ENCODE data around the gene KCNN4. TPM values are rescaled to one million over a fixed set of nuclear protein-coding genes. Genes with fewer than 3 reads are reported as not detected.
"Not testable (repeated sequence)": the region's sequence is repeated elsewhere in the genome, so short reads cannot be mapped to it uniquely, and the experiment has no call there.

KCNN4 gene
- total RNA-seq: 0.16 TPM

DNA sequence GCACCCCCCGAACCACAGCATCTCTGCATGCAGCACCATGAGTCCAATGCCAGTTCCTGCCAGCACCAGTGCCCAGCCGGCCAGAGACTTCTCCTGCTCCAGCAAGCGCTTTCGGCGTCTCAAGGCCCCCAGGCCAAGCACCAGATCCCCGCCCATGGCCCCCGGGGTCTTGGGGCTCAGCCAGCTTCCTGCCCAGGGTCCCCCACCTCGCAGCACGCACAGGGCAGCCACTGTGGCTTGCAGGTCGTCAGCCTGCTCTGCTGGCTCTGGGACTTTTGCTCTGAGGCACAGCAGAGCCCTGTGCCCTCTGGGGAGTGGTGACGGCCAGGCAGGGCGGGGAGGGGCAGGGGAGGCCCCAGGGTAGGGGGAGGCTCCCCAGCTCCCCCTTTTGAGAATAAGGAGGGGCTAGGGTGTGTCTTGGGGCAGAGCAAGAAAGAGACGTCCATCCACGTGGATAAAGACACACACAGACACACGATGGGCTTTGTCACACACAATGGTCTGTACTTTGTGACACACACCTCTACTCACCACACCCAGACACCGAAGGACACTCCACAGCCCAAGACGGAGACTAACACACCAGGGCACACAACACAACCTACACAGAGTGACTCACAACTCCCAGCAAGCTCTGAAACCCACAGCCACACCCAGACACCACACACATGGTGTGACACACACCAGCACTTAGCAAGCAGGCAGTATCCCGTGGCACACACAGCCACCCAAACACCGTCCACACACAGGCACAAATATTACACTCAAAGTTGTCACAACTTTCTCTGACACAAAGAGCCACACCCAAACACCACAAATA lies at the start of gene KCNN4:
TSS of gene KCNN4 (minus strand) at position 268 of the 820 bp plus-strand sequence. CDS start at position 156, 112 bp downstream.
- no peak for DNase-seq

DNA sequence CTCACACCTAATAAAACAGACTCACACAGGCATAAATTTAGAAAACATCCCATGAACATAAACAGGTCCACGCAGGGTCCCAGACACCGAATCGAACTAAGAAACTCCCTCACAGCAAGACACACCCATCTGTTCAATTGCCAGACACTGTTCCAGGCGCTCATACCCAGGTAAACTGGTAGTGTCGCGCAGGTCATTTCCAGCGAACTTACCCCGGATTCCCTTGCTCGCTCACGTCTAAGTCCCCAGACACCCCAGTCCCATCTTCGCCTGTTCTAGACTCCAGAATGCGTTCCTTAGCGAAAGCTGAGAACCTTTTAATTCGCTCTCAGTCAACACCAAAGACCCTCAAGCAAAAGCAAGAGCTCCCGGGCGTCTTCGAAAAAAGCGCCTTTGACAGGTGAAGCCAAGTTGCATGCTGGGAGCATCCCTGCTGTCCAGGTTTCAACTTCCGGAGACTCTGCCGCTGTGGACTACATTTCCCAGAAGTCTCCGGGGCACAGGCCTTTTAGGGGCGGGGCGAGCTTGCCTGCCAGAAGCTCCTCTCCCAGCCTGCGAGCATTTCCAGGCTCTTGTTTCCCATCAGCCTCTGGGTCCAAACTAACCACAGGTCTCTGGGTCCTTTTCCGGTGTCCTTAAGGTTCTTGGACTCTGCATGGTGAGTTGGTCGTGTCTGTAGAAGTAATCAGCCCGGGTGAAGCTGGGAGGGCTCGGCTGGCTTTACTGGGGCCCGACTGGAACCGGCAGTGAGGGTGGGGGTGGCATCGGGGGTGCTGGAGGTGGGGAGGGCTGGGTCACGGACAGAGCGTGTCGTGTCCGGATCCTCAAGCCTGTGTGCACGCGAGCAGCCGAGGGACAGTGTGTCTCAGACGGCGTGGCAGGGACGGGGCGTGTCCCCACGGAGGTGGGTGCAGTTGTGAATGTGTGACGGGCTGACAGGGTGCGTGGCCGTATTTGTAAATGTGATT lies 46.3 kb upstream of the KCNN4 start, which contains the start of gene ZNF283:
TSS of gene ZNF283 (plus strand) at position 535 of the 968 bp plus-strand sequence. CDS start 6,184 bp downstream, outside the sequence.
- peak; percentile 92 for DNase-seq

GRCh38 chr19:43824572-43824971 lies 43.8 kb upstream of the KCNN4 start:
- not testable (repeated sequence) for DNase-seq

- DNase-seq: not testable (repeated sequence)
These were observed 43.1 kb upstream of the KCNN4 start for GRCh38 chr19:43823856-43824255.

DNA sequence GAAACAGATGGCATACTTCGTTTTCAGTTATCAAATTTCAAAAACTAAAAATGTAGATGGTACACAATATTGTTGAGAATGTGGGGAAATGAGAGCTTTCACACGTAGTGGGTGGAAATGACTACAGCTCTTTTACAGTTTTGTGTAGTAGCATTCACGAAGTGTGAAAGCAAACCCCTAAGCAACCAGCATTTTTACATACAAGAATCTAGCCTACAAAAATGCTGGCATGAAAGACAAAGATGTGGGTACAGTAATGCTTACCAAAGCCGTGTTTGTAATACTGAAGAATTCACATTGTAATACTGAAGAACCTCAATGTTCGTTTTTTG lies 40.1 kb upstream of the KCNN4 start:
- no peak for DNase-seq

GRCh38 chr19:43820098-43820883 lies 39.5 kb upstream of the KCNN4 start:
- peak; percentile 43 for DNase-seq

- DNase-seq: no peak
These were observed 37.7 kb upstream of the KCNN4 start for GRCh38 chr19:43818500-43818899.

DNA sequence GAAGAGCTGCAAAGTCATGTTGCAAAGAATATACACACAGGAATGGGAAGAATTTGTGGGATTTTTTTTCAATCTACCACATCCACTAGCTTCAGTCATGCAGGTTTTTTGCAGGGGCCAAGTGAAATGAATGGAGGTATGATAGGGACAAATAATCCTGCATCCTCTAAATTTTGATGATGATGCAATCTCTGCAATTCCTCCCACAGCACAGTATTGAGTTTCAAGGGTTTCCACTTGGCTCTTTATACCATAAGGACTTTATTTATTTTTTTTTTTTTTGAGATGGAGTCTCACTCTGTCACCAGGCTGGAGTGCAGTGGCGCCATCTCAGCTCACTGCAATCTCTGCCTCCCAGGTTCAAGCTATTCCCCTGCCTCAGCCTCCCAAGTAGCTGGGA lies 36.7 kb upstream of the KCNN4 start:
- DNase-seq: not testable (repeated sequence)

DNA sequence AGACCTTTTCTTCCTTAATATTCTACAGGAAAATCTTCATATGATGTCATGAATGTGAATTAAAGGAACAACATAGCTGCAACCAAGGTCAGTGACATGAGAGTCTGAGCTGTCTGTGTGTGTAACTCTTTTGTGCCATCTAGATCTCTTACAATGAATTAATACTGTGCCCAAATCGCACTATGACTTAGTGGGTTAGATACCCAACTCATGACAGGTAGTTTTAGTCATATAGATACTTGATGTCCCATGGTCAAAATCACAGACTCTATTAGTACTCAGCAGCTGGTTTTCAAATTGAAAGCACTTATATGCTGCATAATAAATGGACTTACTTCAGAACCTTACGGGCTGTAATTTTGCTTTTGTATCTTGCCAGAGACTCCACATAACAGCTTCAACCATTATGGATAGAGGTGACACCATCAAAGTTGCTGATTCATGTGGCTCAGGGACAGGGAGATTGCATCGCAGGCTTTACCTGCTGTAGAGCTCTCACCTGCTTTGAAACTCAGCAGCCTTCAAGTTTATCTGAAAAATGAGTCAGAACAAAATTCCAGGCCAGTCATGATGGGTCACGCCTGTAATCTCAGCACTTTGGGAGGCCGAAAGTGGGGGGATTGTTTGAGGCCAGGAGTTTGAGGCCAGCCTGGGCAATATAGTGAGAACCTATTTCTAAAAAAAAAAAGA lies 34.0 kb upstream of the KCNN4 start:
- no peak for DNase-seq

DNA sequence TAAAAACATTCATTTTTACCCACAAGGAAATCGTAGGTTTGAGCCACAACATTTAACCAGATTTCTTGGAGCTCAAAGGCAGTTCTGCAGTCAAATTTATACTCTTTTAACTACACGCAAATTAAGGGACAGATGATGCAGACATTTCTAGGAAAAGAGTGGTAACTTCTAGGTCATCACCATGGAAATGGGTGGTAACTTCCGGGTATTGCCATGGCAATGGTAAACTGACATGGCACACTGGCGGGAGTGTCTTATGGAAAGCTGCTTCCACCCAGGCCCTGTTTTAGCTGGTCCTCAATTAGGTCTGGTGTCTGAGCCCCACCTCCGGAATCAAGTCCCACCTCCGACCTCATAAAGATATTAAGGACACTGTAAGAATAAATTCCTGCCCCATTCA lies 31.9 kb upstream of the KCNN4 start:
- DNase-seq: no peak

- DNase-seq: no peak
These were observed 31.5 kb upstream of the KCNN4 start for GRCh38 chr19:43812259-43812658.

DNA sequence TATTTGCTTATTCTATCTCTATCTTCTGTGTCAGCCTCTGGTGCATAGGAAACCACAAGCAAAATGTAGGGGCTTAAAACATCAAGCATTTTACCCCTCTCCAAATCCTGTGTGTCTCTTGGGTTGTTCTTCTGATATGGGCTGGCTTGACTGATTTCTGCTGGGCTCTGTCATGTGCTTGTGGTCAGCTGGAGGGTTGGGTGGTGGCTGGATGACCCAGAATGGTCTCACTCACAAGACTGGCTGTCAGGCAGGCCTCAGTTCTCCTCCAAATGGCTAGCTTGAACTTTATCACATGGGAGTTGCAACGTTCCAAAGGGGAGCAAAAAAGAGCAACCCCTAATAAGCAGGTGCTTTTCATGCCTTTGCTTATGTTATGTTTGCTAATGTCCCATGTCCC lies 31.1 kb upstream of the KCNN4 start:
- DNase-seq: no peak

- no peak for DNase-seq
These were observed 29.3 kb upstream of the KCNN4 start for GRCh38 chr19:43809762-43810696.

DNA sequence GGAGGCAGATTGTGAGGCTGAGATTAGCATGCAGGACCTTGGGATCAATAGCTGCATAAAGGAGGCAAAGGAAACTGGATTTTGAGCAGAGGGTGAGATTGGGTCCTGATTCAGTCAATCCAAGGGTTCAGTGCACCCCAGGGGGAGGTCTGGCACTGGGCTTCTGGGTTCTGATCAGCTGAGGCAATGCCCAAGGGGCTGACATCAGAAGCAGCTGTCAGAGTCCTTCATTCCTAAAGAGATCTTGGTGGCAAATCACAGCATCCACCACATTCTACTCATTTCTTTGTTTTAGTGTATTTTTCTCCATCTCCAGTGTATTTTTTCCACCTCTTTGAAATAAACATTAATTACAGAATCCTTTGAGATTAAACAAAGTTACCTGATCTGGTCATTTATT lies 26.9 kb upstream of the KCNN4 start:
- no peak for DNase-seq

DNA sequence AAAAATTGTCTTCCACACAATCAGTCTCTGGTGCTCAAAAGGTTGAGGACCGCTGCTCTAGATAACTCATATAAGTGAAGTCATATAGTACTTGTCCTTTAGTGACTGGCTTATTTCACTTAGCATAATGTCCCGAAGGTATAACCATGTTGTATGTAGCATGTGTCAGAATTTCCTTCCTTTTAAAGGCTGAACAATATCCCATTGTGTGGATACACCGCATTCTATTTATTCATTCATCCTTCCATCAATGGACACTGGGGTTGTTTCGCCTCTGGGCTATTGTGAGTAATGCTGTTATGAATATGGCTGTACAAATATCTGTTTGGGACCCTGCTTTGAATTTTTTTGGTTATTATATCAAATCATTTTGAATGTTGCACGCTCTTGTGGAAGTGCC lies 26.1 kb upstream of the KCNN4 start:
- no peak for DNase-seq

- DNase-seq: not testable (repeated sequence)
These were observed 25.6 kb upstream of the KCNN4 start for GRCh38 chr19:43806401-43806800.

DNA sequence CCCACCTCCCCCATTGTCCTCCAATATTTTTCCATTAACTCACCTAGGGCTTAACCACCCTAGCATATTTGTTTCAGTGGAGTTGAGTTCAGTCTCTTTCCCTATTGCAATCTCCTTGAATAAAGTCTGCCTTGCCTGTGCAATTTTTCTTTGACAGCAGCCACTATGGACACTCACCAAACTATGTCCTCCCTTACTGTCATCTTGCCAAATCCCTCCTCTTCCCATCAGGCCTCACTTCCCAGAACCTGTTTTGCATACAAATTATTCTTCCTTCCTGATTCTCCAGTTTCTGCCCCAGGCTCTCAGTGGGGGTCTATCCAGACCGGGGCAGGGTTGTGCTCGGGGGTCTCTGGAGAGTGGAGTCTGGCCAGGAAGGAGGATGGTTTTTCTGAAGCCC lies 23.7 kb upstream of the KCNN4 start:
- no peak for DNase-seq

DNA sequence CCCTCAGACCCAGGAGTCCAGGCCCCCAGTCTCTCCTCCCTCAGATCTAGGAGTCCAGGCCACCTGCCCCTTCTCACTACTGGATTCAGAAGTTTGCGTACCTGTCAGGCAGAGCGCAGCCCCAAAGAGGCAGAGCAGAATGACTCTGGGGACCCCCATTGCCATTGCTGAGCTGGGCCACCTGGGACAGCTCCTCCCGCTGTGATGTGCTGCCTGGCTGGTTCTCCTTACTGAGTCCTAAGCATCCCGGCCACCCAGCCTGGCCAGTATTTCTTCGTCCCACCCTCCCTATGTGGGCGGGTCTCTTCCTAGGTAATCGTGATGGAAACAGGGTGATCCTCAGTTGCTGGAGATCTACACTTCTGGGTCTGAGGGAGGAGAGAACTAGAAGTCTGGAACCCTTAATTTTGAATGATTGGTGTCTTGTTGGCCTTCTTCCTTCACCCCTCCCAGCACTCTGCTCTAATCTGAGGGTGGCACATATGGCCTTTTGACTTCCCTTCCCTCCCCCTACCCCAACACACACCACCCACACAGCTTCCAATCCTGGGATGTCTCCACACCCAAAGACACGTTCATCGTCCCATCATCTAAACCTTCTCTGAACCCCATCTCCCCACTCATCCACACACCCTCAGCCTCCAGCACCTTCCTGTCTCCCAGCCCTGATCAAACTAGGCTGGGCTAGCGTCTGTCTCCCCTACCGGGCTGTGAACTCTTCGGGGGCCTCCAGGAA lies 21.6 kb upstream of the KCNN4 start, which contains the start of gene LYPD5:
TSS of gene LYPD5 (minus strand) at position 232 of the 736 bp plus-strand sequence. CDS start at position 165, 67 bp downstream.
- DNase-seq: no peak

DNA sequence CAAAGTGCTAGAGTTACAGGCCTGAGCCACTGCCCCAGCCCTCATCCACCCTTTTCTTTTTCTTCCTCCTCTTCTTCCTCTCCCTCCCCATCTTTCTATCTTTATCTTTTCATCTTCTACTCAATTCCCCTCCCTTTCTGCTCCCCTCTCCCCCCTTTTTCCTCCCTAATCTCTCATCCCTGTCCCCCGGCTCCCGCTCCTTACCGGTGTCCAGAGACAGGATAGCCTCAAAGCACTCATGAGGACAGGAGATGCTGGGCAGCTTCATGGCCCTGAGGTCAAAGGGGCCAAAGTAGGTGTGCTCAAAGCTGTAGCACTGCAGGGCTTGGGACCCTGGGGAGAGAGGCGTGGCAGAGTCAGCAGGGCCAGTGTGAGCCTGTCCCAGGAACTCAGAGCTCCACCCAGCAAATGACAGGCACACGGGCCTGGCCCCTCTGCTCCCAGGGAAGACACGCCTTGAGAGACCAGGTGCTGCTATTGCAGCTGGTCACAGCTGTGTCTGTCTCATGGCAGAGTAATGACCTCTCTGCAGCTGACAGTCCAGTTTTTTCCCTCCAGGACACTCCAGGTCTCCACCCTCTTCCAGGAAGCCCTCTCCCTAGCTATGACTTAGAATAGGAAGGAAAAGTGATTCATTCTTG lies 18.8 kb upstream of the KCNN4 start:
- DNase-seq: no peak
